Loucy (cell line): ENCODE results near the gene RGS1.

Source experiments
- EZH2phosphoT487 ChIP-seq: fragments of 200-600 bp; IDR thresholded peaks from 2 replicates; pipeline ENCODE4 v1.6.1; 2018; ENCODE audit warnings: antibody characterized with exemption, mild to moderate bottlenecking, moderate library complexity, borderline replicate concordance
- TF ChIP-seq, protein P1 (sequence below): fragments of 200-600 bp; sonication (generic); conservative IDR thresholded peaks from 2 replicates; pipeline ENCODE4 v1.5.1; 2014; ENCODE audit warnings: mild to moderate bottlenecking, antibody characterized with exemption, low read length

DNA sequence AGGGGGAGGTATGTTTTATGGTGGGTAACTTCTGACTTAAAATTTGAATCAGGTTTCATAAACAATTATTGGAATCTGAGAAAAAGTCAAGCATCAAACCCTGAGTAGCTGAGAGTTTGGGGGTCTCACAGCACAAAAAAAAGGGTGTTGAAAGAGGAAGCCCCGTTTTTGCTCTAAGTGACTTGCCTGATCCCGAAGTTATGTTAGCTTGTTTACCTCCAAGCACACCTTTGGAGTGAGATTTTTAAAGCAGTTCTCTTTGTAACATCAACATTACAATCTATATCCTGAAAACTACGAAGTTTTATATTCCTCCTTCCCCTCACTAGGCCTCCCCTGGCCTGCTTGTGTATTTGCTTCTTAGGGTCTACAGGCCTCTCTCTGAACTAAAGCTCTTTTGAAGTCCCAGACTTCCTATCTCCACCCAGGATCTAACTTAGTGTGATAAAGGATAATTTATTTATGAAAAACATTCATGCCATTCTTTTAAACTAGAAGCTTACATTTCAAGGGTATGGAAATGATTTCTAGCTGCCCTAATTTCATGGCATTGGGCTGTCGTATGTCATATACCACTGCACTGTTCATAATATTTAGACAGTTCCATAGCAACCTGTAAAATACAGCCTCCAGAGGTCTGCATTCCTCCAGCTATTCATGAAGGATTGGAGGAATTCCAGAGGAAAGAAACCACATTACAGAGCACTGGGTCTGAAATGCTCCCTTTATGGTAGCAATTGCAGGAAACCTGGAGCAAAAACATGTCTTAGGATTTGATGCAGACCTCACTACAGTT, 36.1 kb upstream of the RGS1 start:
- TF ChIP-seq, protein P1, sequence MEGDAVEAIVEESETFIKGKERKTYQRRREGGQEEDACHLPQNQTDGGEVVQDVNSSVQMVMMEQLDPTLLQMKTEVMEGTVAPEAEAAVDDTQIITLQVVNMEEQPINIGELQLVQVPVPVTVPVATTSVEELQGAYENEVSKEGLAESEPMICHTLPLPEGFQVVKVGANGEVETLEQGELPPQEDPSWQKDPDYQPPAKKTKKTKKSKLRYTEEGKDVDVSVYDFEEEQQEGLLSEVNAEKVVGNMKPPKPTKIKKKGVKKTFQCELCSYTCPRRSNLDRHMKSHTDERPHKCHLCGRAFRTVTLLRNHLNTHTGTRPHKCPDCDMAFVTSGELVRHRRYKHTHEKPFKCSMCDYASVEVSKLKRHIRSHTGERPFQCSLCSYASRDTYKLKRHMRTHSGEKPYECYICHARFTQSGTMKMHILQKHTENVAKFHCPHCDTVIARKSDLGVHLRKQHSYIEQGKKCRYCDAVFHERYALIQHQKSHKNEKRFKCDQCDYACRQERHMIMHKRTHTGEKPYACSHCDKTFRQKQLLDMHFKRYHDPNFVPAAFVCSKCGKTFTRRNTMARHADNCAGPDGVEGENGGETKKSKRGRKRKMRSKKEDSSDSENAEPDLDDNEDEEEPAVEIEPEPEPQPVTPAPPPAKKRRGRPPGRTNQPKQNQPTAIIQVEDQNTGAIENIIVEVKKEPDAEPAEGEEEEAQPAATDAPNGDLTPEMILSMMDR: no peak
- TF ChIP-seq EZH2phosphoT487: no peak
